Ureter (tissue), 1 donor: ENCODE data around the gene GNAQ. TPM values are rescaled to one million over a fixed set of nuclear protein-coding genes. Genes with fewer than 3 reads are reported as not detected.
"Not testable (repeated sequence)": the region's sequence is repeated elsewhere in the genome, so short reads cannot be mapped to it uniquely, and the experiment has no call there.

Source experiments
- DNase-seq: peaks from one replicate; pipeline ENCODE4 v3.0.0-alpha.2; 2020; ENCODE audit warnings: low spot score
- total RNA-seq: library from RNA; stranded (reverse); gene quantifications from one replicate; pipeline ENCODE4 v1.2.4, GENCODE V29; 2023
- donor health status: DM: yes; HTN: yes; CAD: no.

Gene GNAQ
- total RNA-seq, 1 donor from 2014 or later, result 85.8 TPM

DNA sequence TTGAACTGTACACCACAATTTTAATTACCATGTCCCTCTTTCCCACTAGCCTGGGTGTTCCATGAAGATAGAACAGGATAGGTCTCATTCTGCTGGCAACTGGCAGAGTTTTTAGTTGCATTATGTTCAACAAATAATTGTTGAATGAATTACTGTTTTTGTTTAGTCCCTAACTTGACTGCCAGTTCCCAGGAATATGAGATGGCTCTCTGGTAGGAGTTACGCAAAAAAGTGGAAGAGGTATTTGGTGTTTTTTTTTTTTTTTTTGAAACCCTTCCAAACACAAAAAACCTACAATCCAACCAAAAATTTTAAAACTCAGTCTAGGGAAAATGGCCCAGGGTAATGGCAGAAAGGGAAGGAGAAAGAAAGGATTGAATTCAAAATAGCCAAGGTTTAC, 153.6 kb downstream of the GNAQ start:
- no peak for DNase-seq

- DNase-seq, result no peak
Observed at GRCh38 chr9:77876590-77876989, 155.0 kb downstream of the GNAQ start.

DNA sequence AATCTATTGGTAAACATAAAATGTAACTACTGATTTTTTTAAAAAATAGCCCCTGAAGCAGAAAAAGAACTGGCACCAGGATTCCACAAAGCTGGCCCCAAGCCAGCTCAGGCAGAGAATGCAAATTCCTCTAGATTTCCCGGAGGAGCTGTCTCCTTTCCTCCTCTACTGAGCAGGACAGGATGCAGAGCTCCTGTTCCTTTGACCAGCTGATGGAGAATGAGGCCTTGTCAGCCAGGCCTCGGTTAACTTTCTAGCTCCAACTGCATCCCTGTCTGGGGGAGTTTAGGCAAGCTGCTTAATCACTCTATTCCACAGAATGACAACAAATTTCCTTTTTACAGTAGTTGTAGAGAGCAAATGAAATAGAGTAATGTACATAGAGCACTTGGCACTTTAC, 155.5 kb downstream of the GNAQ start:
- DNase-seq, result no peak

DNA sequence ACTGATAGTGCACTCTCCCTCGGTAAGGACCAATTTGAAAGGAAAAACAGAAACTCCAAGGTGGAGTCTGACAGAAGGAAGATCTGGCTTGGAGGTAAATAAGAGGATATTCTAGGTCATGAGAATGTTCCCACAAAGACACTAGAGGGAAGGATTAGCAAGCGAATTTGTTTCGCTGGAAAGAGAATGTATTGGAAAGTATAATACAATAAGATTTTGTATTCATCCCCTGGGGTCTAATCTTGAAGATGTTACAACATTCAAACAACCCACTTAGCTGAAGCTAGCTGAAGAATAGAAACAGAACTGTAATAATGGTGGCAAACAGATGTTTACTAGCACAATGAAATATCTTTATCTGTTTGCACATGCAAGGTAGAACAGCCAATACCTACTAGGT, 158.7 kb downstream of the GNAQ start:
- no peak for DNase-seq

DNA sequence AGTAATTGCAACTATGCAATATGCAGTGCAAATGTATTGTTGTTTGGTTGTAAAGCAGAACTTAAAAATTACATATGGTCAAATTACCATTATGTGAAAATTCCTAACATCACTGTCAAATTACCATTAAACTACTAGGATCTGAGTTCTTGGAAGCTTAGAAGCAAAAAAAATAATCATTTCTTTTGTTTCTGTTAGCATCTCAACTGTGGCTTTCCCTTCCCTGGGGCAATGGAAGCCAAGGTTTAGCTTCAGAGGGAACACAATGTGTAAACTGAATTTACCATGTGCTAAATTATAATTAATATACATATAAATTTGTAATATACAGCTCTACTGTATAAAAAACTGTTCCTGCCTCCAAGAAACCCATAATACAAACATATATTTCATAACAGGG, 159.4 kb downstream of the GNAQ start:
- DNase-seq, result no peak

DNA sequence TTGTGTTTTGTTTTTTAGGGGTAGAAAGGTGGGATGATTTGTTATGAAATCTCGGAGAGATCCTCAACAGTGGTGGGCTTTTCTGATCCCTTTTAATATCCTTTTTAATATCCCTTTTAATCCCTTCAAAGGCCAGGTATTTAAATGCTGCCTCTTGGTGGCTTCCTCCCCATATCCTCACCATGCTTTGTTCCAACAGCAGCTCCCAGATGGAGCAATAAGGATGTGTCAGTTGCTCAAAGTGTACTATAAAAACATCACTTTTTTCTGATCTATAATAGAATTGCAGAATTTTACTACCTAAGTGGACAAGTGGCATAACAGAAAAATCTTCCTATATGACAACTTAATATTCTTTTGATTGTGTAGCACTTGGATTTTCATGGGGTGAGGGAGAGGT, 160.1 kb downstream of the GNAQ start:
- DNase-seq, result no peak

DNA sequence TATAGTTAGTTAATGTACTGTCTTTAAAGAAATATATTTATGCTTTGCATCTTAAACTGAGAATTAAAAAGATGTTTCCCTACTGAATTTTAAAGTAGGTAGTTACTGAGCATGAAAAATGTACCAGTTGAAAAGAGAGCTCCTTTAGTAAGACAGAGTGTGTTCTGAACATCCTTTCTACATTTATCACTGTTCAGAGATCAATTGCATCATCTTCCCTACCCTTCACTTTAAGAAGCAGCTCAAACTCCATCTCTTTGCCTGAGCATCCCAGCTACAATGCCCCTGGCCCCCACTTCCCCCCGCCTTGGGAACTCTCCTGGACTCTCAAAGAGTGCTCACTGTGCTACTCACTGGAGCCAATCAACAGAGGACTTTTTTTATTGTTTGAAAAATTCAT, 164.7 kb downstream of the GNAQ start:
- DNase-seq, result no peak

GRCh38 chr9:77865385-77866047, 166.1 kb downstream of the GNAQ start:
- DNase-seq, result no peak

- DNase-seq, result no peak
Observed at GRCh38 chr9:77864211-77864889, 167.3 kb downstream of the GNAQ start.

DNA sequence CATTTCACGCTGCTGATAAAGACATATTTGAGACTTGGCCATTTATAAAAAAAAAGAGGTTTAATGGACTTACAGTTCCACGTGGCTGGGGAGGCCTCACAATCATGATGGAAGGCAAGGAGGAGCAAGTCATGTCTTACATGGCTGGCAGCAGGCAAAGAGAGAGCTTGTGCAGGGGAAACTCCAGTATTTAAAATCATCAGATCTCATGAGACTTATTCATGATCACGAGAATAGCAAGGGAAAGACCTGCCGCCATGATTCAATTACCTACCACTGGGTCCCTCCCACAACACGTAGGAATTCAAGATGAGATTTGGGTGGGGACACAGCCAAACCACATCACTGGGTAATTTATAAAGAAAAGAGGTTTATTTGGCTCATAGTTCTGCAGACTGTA, 168.0 kb downstream of the GNAQ start:
- DNase-seq, result not testable (repeated sequence)

- DNase-seq, result not testable (repeated sequence)
Observed at GRCh38 chr9:77860953-77861352, 170.7 kb downstream of the GNAQ start.

GRCh38 chr9:77857513-77858259, 173.9 kb downstream of the GNAQ start:
- DNase-seq, result no peak

DNA sequence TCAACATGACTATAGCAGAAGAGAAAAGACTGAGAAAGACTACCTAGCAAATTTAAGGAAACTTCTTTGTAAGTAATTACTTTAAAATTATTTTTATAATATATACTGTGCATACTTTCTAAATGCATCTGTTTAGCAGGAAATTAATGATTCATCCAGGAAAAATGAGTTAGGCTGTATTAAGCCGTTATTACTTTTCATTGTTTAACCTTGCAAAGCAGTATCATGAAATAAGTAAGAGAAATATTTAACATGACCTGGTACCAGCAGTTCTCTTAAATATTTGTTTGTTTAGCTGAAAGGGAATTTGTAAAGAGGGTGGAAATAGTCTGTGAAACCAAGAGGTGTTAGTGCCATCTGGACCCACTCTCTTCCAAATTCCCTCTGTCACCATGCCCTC, 175.0 kb downstream of the GNAQ start:
- DNase-seq, result no peak

GRCh38 chr9:77854916-77855311, 176.7 kb downstream of the GNAQ start:
- DNase-seq, result no peak

DNA sequence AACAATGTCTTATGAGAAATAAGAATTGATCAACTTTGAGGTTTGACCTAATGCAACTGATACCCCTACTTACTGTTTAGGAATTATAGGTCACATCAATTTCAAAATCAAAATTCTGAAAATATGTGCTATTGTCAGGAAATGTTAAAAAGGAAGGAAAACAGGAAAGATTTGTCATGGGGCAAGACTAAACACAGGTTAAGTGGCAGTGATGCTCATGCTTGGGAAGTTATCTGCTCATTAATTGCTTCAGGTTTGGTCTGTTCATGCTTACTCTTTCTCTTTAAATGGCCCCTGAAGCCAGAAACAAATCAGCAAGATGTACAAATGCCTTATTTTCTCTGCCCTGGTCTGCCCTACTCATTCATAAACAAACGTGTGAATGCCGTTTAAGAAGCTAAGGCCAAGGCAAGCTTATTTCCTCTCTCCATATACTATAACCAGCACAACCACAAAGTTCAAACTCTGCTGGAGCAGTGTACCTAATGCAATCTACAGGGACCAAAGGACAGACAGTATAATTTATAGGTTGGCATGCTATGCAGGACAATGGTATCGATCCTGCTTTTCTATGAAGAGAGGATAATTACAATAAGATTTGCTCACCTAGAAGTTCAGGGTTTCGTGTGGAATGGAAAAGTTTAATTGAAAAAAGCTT, 177.2 kb downstream of the GNAQ start:
- no peak for DNase-seq

DNA sequence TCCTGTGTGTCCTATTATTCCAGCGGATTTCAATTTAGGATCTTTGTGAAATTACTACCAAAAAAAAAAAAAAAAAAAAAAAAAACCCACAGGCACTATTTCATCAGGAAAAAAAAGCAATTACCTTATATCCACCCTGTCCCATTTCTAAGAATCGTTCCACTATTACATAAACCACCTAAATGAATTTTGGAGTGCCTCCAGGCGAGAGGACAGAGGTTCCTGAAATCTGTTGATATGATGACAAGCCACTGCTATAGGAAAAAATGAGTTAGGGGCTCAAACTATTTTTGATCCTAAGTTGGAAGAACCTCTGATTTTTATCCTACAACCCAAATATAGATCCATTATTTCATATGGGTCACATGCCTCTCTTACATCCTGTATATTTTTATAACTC, 177.9 kb downstream of the GNAQ start:
- no peak for DNase-seq

DNA sequence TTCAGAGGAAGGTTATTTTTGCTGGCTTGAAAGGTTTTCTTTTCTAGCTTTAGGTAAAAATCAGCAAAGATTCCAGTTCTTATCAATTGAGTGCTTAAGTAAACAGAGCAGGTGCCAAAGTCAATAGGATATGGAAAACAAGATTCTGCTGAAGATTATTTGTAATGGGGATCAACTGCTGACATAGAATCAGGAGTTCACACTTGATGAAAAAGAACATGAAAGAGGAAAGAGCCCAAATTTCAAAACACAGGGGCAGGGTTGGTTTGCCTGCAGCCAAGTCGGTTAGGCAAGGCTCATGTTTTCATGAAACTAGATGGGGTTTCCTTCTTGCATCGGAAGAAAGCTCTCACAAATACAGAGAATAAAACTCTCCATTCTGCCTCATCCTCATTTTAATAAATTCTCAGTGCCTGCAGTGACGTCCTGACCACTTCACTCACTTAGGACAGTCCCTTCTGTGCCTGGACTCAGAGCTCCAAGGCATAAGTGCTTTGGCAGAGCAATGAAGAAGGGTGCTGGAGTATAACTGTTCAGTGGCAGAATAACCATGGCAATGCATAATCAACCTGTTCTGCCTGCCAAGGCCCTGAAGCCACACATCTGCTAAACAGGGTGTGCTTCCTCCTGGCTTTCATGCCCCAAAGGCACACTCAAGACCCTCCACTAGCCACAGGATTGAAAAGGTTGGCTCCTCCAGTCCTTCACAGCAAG, 179.6 kb downstream of the GNAQ start:
- no peak for DNase-seq

DNA sequence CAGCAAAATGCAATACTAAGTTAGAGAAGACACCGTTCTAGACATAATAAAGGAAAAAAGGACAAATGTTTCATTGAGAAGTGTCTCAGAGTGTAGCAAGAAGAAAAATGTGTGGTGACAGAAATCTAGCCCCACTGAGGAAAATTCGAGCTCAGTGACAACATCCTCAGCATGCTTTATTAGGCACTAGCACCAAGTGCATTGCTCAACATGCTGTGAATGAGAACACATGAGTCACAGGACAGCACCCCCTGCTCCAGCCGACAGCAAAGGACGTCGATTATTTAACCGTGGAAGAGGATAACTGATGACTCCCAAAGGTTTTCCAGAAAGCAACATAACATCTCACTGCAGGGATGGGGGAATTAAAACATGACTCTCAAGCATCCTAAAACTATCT, 182.7 kb downstream of the GNAQ start:
- DNase-seq, result no peak

- no peak for DNase-seq
Observed at GRCh38 chr9:77848404-77848803, 183.2 kb downstream of the GNAQ start.

- DNase-seq, result no peak
Observed at GRCh38 chr9:77847626-77848025, 184.0 kb downstream of the GNAQ start.

DNA sequence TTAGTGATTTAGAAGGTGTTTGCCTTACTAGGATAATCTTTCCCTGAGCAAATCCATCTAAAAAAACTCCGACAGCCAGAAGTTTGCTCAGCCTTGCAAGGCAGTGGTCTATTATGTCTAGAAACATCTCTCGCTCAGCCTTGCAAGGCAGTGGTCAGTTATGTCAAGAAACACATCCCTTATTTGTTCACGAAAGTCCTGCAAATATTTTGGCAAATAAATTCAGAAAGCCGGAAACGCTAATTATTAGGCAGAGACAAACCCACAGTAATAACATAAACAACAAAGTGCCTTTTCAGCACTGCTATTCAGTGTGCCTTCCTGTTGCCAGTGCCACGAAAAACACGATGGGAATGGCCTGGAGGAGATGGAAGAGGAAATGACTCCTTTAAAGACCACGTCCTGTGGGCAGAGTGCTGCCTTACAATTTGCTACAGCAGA, 184.5 kb downstream of the GNAQ start:
- DNase-seq, result no peak

- no peak for DNase-seq
Observed at GRCh38 chr9:77844415-77844814, 187.2 kb downstream of the GNAQ start.
